AG10803 (cell line): Measurements from ENCODE around the gene MLEC.

Source experiments
- DNase-seq: peaks from one replicate; pipeline ENCODE4 v3.0.0; 2010; ENCODE audit warnings: low read depth
- H3K4me3 ChIP-seq: 2 replicates; pipeline ENCODE4 v1.5.1; 2011; ENCODE audit warnings: mild to moderate bottlenecking, low read length, control low read depth
- TF ChIP-seq, protein P1 (sequence below): conservative IDR thresholded peaks from 2 replicates; pipeline ENCODE4 v1.5.1; 2011; ENCODE audit warnings: mild to moderate bottlenecking, low read length, control low read depth, inconsistent platforms

MLEC gene, protein sequence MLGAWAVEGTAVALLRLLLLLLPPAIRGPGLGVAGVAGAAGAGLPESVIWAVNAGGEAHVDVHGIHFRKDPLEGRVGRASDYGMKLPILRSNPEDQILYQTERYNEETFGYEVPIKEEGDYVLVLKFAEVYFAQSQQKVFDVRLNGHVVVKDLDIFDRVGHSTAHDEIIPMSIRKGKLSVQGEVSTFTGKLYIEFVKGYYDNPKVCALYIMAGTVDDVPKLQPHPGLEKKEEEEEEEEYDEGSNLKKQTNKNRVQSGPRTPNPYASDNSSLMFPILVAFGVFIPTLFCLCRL

DNA sequence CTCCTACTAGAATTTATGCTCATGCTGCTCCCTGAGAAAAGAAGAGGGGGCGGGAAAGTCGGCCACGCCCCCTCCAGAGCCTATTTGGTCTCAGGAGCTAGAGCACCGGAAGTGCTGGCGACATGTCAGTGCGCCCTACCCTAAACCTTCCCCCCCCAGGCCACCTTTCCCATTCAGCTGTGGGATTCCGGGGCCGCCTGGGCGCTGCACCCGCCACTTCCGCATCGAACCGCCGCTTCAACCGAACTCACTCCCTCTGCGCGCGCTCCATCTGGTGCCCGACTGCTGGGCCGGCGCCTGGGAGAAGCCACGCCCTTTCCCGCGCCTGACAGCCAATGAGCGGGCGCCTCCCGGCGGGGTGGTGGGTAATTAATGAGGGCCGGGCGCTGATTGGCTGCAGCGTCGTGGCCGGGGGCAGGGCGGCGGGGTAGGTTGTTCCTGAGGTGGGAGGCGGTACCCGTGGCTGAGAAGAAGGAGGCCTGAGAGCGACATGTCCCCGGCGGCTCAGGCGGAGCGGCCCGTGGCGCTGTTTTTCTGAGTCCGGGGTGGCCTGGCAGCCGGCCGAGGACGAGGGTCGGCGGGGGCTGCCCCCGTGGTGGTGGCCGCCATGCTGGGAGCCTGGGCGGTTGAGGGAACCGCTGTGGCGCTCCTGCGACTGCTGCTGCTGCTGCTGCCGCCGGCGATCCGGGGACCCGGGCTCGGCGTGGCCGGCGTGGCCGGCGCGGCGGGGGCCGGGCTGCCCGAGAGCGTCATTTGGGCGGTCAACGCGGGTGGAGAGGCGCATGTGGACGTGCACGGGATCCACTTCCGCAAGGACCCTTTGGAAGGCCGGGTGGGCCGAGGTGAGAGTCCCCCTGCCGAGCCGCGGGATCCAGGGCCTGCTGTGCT lies at the start of gene MLEC:
Gene MLEC, plus strand, starts transcription at position 460 of the 888 bp plus-strand sequence. Its CDS starts 148 bp downstream, at position 608.
- DNase-seq, result peak; percentile 96
- TF ChIP-seq, protein P1, sequence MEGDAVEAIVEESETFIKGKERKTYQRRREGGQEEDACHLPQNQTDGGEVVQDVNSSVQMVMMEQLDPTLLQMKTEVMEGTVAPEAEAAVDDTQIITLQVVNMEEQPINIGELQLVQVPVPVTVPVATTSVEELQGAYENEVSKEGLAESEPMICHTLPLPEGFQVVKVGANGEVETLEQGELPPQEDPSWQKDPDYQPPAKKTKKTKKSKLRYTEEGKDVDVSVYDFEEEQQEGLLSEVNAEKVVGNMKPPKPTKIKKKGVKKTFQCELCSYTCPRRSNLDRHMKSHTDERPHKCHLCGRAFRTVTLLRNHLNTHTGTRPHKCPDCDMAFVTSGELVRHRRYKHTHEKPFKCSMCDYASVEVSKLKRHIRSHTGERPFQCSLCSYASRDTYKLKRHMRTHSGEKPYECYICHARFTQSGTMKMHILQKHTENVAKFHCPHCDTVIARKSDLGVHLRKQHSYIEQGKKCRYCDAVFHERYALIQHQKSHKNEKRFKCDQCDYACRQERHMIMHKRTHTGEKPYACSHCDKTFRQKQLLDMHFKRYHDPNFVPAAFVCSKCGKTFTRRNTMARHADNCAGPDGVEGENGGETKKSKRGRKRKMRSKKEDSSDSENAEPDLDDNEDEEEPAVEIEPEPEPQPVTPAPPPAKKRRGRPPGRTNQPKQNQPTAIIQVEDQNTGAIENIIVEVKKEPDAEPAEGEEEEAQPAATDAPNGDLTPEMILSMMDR, result no peak
- peak within 1 kb of the TSS; percentile 74 for H3K4me3 ChIP-seq

DNA sequence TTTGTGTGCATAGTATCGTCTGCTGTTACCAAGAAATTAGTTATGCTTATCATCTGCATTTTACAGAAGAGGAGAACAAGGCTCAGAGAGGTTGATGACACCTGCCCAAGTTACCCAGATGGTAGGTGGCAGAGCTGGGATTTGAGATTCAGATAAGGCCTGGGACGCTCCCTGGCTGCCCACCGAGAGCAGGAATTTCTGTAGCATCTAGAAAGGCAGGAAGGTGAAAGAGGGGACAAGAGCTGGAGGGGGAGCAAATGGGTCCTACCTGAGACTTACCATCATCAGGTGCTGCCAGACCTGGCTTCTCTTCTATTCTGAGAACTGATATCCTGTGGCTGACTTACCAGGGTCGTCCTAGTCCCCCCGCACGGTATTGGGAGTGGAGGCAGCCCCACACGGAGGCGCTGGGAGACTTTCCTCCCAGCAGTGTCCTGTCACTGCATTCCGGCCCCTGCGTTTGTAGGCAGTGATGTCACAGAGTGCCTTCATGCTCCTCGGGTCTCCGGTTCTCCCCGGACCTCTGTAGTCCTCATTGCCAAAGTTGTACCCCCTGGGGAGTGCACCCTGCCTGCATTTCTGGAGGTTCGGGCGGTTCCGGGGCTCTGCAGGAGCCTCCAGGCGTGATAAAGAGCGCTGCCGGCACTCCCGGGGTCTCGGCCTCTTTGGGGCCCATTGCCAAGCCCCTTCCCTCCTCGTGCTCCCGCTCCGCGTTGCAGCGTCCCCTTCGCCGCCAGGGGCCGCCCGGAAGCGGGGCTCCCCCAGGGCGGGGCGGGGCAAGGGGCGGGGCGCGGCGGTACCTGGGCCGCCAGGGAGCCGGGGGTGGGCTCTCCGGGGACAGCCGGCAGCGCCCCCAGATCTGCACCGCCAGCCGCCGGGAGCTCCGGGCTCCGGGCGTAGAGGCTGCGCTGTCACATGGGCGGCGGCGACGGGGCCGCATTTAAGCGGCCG lies 46.9 kb upstream of the MLEC start, which contains the start of gene CABP1:
Gene CABP1, plus strand, starts transcription at position 856 of the 951 bp plus-strand sequence. Its CDS starts 60 bp downstream, at position 916.
- no peak within 1 kb of the TSS for H3K4me3 ChIP-seq
- DNase-seq, result no peak
- TF ChIP-seq, protein P1, result no peak

DNA sequence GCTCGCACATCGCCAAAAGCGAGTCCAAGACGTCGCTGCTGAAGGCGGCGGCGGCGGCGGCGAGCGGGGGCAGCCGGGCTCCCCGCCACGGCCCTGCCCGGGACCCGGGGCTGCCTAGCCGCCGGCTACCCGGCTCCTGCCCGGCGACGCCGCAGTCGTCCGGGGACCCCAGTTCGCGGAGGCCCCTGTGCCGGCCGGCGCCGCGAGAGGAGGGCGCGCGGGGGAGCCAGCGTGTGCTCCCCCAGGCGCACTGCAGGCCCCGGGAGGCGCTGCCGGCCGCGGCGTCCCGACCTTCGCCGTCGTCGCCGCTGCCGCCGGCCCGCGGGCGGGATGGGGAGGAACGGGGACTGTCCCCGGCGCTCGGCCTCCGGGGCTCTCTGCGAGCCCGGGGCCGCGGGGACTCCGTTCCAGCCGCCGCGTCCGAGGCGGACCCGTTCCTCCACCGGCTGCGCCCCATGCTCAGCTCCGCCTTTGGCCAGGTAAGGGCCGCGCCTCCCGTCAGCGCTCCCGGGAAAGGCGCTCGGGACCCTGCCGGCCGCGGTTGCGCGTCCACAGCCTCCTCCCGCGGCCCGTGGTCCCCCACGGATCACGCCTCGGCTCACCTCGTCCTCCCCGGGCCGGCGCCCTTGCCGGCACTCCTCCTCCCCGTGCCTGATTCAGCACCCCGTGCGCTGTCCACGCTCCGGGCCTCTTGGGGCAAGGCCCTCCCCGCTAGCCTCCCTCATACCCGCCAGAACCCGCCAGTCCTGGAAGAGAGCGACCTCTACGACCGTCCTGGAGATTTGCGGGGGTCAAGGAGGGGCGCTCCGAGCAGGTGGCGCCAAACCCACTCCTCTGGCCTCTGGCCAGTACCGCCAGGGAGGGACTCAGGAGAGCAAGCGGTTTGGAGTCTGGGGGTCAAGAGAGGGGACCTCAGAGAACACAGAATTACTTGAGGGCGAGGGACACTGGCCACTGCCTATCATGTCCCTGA lies 45.8 kb upstream of the MLEC start:
- H3K4me3 ChIP-seq, result no peak overlapping the region
- TF ChIP-seq, protein P1, result no peak
- peak; percentile 43 for DNase-seq

DNA sequence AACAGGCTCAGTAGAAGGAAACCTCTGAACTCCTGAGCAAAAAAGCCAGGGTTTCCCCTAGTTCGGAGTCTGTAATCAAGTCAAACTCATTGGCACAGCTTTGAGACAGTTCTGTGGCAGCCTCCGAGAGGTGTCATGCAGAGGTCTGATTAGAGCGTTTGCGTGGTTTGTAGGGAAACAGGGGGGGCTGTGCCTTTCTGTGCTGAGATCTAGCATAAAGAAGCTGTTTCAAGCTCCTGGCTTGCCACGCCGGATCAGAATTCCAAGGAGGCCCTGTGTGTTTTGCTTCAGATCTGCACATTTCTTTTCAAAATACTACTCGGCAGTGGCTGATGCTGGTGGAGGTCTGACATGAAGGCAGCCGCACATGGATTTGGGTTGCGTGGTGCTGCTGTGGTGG lies 44.8 kb upstream of the MLEC start:
- TF ChIP-seq, protein P1, result no peak
- DNase-seq, result no peak
- no peak overlapping the region for H3K4me3 ChIP-seq

DNA sequence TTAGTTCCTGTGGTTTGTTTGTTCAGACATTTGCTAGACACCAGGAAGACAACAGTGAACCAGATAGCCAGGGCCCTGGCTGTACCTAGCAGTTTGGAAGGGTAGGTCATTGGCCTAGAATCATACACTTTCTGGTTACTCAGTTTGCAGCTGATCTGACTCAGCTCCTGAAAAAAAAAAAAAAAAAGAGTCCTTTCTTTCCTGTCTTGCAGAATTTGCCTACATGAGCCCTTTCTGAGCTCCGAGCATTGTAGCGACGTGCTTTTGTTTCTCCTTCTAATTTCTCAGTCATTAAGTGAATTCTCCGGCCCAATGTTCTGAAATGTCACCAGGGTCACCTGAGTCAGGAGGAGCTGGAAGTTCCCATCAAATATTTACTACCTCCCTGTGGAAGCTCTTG lies 44.1 kb upstream of the MLEC start:
- TF ChIP-seq, protein P1, result no peak
- no peak for DNase-seq
- no peak overlapping the region for H3K4me3 ChIP-seq

DNA sequence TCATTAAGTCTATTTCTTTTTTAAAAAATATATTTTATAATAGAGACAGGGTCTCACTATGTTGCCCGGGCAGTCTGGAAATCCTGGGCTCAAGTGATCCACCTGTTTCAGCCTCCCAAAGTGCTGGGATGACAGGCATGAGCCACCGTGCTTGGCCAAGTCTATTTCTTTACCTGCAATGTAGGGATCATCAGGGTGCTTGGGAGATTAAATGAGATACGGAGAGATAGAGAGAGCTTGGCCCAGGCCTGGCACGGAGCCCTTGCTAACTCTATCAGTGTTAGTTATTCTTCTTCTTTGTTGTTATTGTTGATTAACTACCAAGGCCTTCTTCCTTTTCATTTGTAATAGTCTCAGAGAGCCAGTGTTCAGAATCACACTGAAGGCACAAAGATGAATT lies 43.4 kb upstream of the MLEC start:
- H3K4me3 ChIP-seq, result no peak overlapping the region
- no peak for DNase-seq
- TF ChIP-seq, protein P1, result no peak
